HG03097 (cell line): ENCODE data around the gene FRMD3.

ENCODE experiments used
- ATAC-seq: cut with Tn5 transposase; IDR thresholded peaks from one replicate; pipeline ENCODE4 v1.9.1; 2021; ENCODE audit not compliant: unreplicated experiment, low FRiP score

The FRMD3 gene

GRCh38 chr9:83199832-83200231 is 338.4 kb downstream of the FRMD3 start:
- ATAC-seq = no peak

- ATAC-seq = no peak
Observed at GRCh38 chr9:83199240-83199639, 339.0 kb downstream of the FRMD3 start.

- no peak for ATAC-seq
Observed at GRCh38 chr9:83198371-83198770, 339.8 kb downstream of the FRMD3 start.

GRCh38 chr9:83197591-83197990 is 340.6 kb downstream of the FRMD3 start:
- ATAC-seq = no peak

- ATAC-seq = no peak
Observed at GRCh38 chr9:83196946-83197345, 341.3 kb downstream of the FRMD3 start.
